DMS 273 treated with DMSO at 0.1 percent for 48 hours (cell line): ENCODE results near the gene SRXN1.

Experiments used
- DNase-seq: peaks from one replicate; lab custom pipeline; 2025; lab: John Stamatoyannopoulos, UW

Gene SRXN1

GRCh38 chr20:635893-636338, 17.1 kb downstream of the SRXN1 start:
- DNase-seq, result no peak

- peak; percentile 59 for DNase-seq
These were observed 17.7 kb downstream of the SRXN1 start for GRCh38 chr20:635028-635892.

GRCh38 chr20:634148-634925, 18.7 kb downstream of the SRXN1 start:
- peak; percentile 75 for DNase-seq

GRCh38 chr20:631101-631500, 21.9 kb downstream of the SRXN1 start:
- DNase-seq, result no peak

GRCh38 chr20:626579-626978, 26.4 kb downstream of the SRXN1 start:
- no peak for DNase-seq

- no peak for DNase-seq
These were observed 27.6 kb downstream of the SRXN1 start for GRCh38 chr20:625360-625932.

GRCh38 chr20:623704-624103, 29.3 kb downstream of the SRXN1 start:
- no peak for DNase-seq

- DNase-seq, result no peak
These were observed 30.0 kb downstream of the SRXN1 start for GRCh38 chr20:623021-623420.

- DNase-seq, result no peak
These were observed 30.8 kb downstream of the SRXN1 start for GRCh38 chr20:622161-622560.

GRCh38 chr20:621125-621756, 31.8 kb downstream of the SRXN1 start:
- no peak for DNase-seq

GRCh38 chr20:620246-620645, 32.8 kb downstream of the SRXN1 start:
- no peak for DNase-seq

GRCh38 chr20:618980-619379, 34.0 kb downstream of the SRXN1 start:
- no peak for DNase-seq

GRCh38 chr20:617934-618690, 34.9 kb downstream of the SRXN1 start:
- DNase-seq, result no peak

- no peak for DNase-seq
These were observed 37.5 kb downstream of the SRXN1 start for GRCh38 chr20:615514-615913.

GRCh38 chr20:611843-612185, 41.2 kb downstream of the SRXN1 start:
- DNase-seq, result no peak

- no peak for DNase-seq
These were observed 41.8 kb downstream of the SRXN1 start for GRCh38 chr20:611047-611842.

- no peak for DNase-seq
These were observed 42.6 kb downstream of the SRXN1 start, which contains the start of gene TCF15 for GRCh38 chr20:610130-611046. TCF15 (minus strand) TSS chr20:610309; CDS start chr20:610237, 72 bp downstream.

GRCh38 chr20:609371-609964, 43.5 kb downstream of the SRXN1 start:
- no peak for DNase-seq

GRCh38 chr20:608970-609369, 44.0 kb downstream of the SRXN1 start:
- no peak for DNase-seq
